ENCODE measurements around the gene KIF7.
A peak's percentile ranks its signal among the peaks of the same experiment; 100 is the strongest.

The KIF7 gene

GRCh38 chr15:89669309-89669865, 14.1 kb upstream of the KIF7 start:
- no peak for DNase-seq (ENCODE audit: low spot score)

- no peak for DNase-seq (ENCODE audit: low spot score)
Measured at GRCh38 chr15:89668171-89668570, 12.9 kb upstream of the KIF7 start.

GRCh38 chr15:89667706-89667960, 12.4 kb upstream of the KIF7 start:
- DNase-seq (ENCODE audit: low spot score), result no peak

- DNase-seq (ENCODE audit: low spot score), result no peak
Measured at GRCh38 chr15:89666858-89667705, 11.8 kb upstream of the KIF7 start.

- DNase-seq (ENCODE audit: low spot score), result no peak
Measured at GRCh38 chr15:89666184-89666857, 11.1 kb upstream of the KIF7 start.

GRCh38 chr15:89665449-89666181, 10.3 kb upstream of the KIF7 start:
- DNase-seq (ENCODE audit: low spot score), result peak; percentile 32

- no peak for DNase-seq (ENCODE audit: low spot score)
Measured at GRCh38 chr15:89664441-89665350, 9.4 kb upstream of the KIF7 start.

- DNase-seq (ENCODE audit: low spot score), result no peak
Measured at GRCh38 chr15:89662893-89663626, 7.8 kb upstream of the KIF7 start.

GRCh38 chr15:89660556-89660955, 5.3 kb upstream of the KIF7 start:
- DNase-seq (ENCODE audit: low spot score), result peak; percentile 41

- no peak for DNase-seq (ENCODE audit: low spot score)
Measured at GRCh38 chr15:89659295-89659694, 4.0 kb upstream of the KIF7 start.

- DNase-seq (ENCODE audit: low spot score), result no peak
Measured at GRCh38 chr15:89657686-89658200, 2.5 kb upstream of the KIF7 start.

- peak; percentile 28 for DNase-seq (ENCODE audit: low spot score)
Measured at GRCh38 chr15:89656116-89656815, 999 bp upstream of the KIF7 start.

GRCh38 chr15:89654301-89654761, 936 bp downstream of the KIF7 start:
- peak; percentile 86 for DNase-seq (ENCODE audit: low spot score)

GRCh38 chr15:89653578-89653977, 1.7 kb downstream of the KIF7 start:
- DNase-seq (ENCODE audit: low spot score), result no peak

- DNase-seq (ENCODE audit: low spot score), result no peak
Measured at GRCh38 chr15:89652666-89653065, 2.6 kb downstream of the KIF7 start.

GRCh38 chr15:89652131-89652530, 3.1 kb downstream of the KIF7 start:
- no peak for DNase-seq (ENCODE audit: low spot score)

GRCh38 chr15:89649716-89650115, 5.6 kb downstream of the KIF7 start:
- DNase-seq (ENCODE audit: low spot score), result no peak

- DNase-seq (ENCODE audit: low spot score), result no peak
Measured at GRCh38 chr15:89649013-89649625, 6.1 kb downstream of the KIF7 start.

All from RKO (cell line).